Measurements from ENCODE around the gene CFAP251. TPM values are rescaled to one million over a fixed set of nuclear protein-coding genes. Genes with fewer than 3 reads are reported as not detected.
"Not testable (repeated sequence)": the region's sequence is repeated elsewhere in the genome, so short reads cannot be mapped to it uniquely, and the experiment has no call there.

Gene CFAP251, protein sequence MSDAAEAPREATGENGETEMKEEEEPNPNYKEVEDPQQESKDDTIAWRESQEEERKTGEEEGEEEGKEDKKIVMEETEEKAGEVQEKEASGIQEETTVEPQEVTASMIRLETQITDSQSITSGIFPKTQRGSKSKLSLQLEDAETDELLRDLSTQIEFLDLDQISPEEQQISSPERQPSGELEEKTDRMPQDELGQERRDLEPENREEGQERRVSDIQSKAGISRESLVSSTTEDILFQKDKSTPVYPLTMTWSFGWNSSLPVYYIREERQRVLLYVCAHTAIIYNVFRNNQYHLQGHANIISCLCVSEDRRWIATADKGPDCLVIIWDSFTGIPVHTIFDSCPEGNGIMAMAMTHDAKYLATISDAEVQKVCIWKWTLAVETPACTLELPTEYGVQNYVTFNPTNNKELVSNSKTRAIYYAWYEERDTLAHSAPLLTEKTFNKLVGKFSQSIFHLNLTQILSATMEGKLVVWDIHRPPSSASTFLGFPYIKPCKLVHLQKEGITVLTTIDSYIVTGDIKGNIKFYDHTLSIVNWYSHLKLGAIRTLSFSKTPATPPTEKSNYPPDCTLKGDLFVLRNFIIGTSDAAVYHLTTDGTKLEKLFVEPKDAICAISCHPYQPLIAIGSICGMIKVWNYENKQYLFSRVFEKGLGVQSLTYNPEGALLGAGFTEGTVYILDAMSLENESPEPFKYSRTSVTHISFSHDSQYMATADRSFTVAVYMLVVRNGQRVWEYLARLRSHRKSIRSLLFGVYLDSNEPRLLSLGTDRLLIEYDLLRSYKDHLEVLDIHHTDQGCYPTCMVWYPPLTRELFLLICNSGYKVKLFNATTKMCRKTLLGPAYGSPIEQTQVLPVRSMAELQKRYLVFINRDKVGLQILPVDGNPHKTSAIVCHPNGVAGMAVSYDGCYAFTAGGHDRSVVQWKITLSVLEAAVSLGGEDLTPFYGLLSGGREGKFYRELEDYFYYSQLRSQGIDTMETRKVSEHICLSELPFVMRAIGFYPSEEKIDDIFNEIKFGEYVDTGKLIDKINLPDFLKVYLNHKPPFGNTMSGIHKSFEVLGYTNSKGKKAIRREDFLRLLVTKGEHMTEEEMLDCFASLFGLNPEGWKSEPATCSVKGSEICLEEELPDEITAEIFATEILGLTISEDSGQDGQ
- 3.3 and 5.2 TPM in 2 replicates for total RNA-seq (2014; rRNA removed; shearing (Covaris generic))

- peak; percentile 59 for DNase-seq (ENCODE audit: low spot score)
These were observed at the start of gene CFAP251 for GRCh38 chr12:121917950-121918678. TSS of gene CFAP251 (plus strand) at chr12:121918592. CDS start at chr12:121921306, 2,714 bp downstream.

GRCh38 chr12:121869229-121869628 is 49.2 kb upstream of the CFAP251 start:
- DNase-seq (ENCODE audit: low spot score) = not testable (repeated sequence)

- DNase-seq (ENCODE audit: low spot score) = no peak
These were observed 46.9 kb upstream of the CFAP251 start for GRCh38 chr12:121871467-121871866.

GRCh38 chr12:121872546-121873215 is 45.7 kb upstream of the CFAP251 start:
- DNase-seq (ENCODE audit: low spot score) = peak; percentile 33

- no peak for DNase-seq (ENCODE audit: low spot score)
These were observed 45.2 kb upstream of the CFAP251 start for GRCh38 chr12:121873216-121873569.

DNA sequence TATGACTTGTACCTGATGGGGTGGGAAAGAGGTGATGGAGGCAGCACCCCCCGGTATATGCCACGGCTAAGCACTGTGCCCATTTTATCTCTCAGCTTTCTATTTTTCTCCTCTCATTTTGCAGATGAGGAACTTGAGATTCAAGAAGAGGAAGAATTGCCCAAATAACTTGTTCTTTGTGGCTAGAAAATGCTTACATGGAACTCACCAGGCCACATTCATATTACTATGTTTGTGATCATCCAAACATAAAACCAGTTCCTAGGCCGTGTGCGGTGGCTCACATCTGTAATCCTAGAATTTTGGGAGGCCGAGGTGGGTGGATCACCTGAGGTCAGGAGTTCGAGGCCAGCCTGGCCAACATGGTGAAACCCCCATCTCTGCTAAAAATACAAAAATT is 44.3 kb upstream of the CFAP251 start:
- no peak for DNase-seq (ENCODE audit: low spot score)

- no peak for DNase-seq (ENCODE audit: low spot score)
These were observed 42.8 kb upstream of the CFAP251 start for GRCh38 chr12:121875582-121875981.

- not testable (repeated sequence) for DNase-seq (ENCODE audit: low spot score)
These were observed 42.3 kb upstream of the CFAP251 start for GRCh38 chr12:121876080-121876447.

GRCh38 chr12:121883315-121883660 is 35.1 kb upstream of the CFAP251 start:
- no peak for DNase-seq (ENCODE audit: low spot score)

DNA sequence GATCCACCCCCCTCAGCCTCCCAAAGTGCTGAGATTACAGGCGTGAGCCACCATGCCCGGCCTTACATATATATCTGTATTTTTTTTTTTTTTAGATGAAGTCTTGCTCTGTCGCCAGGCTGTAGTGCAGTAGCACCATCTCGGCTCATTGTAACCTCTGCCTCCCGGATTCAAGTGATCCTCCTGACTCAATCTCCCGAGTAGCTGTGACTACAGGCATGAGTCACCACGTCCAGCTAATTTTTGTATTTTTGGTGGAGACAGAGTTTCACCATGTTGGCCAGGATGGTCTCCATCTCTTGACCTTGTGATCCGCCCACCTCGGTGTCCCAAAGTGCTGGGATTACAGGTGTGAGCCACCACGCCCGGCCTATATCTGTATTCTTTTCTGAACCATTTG is 33.3 kb upstream of the CFAP251 start:
- DNase-seq (ENCODE audit: low spot score) = not testable (repeated sequence)

GRCh38 chr12:121888083-121888477 is 30.3 kb upstream of the CFAP251 start:
- no peak for DNase-seq (ENCODE audit: low spot score)

DNA sequence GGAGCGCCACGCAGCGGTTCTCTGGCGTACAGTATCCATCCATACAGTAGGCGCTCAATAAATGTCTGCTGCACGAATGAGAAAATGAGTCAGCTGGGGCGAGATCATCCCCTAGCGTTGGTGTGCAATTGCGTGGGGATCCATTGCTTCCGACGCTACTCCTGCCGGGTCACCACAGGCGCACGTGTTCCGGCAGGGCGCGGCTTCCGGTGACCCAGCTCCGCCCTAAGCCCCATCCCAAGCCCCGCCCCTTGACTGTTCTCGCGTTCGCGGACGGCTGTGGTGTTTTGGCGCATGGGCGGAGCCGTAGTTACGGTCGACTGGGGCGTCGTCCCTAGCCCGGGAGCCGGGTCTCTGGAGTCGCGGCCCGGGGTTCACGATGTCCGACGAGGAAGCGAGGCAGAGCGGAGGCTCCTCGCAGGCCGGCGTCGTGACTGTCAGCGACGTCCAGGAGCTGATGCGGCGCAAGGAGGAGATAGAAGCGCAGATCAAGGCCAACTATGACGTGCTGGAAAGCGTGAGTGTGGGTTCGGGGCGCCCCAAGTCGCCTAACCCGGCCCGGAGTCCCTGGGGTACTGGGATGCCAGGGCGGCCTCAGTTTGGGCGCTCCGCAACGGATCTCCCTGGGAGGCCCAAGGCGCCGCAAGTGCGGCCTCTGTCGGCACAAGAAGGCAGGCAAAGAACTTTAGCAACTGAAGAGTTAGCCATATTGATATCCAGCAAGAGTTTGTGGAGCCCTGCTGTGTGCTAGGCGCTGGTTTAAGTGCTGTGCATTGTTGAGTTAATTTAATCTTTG is 29.7 kb upstream of the CFAP251 start, which contains the start of gene PSMD9:
Gene PSMD9, plus strand, starts transcription at position 313 of the 796 bp plus-strand sequence. Its CDS starts 67 bp downstream, at position 380.
- peak; percentile 96 for DNase-seq (ENCODE audit: low spot score)

DNA sequence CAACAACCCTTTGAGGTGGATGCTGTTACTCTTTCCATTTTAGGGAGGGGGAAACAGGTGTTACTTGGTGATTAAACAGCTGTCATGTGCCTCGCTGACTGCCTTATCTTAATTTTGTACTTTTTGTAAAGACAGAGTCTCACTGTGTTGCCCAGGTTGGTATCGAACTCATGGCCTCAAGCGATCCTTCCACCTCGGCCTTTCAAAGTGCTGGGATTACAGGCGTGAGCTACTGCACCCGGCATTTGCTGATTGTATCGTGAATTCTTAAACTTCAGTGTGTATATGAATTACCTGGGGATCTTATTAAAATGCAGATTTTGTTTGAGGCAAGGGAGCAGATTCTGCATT is 29.1 kb upstream of the CFAP251 start:
- DNase-seq (ENCODE audit: low spot score) = no peak

DNA sequence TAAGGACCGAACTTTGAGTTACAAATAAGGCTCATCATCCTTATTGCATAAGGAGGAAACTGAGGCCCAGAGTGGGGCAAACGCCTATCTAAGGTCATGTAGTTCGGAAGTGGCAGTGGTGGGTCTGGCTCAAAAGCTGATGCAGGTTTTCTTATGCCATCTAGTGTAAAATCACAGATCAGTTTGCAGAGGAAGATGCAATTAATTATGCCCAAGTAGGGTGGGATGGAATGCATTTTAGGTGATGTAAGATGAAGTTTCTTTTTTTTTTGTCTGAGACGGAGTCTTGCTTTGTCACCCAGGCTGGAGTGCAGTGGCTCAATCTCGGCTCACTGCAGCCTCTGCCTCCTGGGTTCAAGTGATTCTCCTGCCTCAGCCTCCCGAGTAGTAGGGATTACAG is 28.7 kb upstream of the CFAP251 start:
- DNase-seq (ENCODE audit: low spot score) = not testable (repeated sequence)

DNA sequence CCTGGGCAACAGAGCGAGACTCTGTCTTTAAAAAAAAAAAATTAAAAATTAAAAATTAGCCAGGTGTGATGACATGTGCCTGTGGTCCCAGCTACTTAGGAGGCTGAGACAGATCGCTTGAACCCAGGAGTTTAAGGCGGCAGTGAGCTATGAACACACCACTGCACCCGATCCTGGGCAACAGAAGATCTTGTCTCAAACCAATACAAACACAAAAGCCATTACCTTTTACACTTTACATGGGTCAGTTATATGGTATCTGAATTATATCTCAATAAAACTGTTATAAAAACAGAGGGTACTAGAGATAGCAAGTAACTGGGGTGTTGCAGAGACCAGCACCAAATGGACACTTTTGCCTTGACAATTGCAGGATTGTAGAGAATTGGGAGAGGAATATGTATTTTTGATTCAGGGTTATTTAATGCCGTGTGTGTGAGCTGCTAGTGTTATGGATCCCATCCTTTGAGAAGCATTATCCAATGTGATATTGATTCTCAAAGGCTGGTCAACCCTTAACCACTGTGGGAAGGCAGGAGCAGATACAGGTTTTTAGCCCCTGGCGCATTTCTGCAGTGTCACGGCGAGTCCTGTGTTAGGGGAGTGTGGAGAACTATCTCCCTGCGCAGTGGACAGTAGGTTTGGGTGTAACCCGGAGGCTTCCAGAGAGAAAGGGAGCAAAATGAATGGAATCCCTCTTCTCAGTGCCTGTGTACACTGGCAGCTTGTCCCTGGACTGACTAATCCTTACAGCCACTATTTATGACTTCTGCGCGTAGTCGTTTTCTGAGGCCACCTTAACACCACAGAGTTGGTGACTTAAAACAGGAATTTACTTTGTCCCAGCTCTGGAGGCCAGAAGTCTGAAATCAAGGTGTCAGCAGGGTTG is 25.5 kb upstream of the CFAP251 start:
- DNase-seq (ENCODE audit: low spot score) = no peak

- peak; percentile 48 for DNase-seq (ENCODE audit: low spot score)
These were observed 24.4 kb upstream of the CFAP251 start for GRCh38 chr12:121893961-121894460.

DNA sequence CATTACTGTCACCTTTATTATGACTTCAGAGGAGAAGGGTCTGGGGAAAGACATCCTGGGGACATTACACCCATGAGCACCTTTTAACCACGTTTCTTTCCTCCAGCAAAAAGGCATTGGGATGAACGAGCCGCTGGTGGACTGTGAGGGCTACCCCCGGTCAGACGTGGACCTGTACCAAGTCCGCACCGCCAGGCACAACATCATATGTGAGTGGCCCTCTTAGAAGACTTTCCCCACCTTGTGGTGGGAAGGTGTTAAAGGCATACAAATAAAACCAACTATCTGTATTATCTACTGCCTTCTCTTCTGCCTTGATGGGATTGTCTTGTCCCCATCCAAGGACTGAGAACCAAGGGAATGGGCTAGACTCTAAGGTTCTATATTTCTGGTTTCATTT is 23.8 kb upstream of the CFAP251 start:
- DNase-seq (ENCODE audit: low spot score) = no peak

DNA sequence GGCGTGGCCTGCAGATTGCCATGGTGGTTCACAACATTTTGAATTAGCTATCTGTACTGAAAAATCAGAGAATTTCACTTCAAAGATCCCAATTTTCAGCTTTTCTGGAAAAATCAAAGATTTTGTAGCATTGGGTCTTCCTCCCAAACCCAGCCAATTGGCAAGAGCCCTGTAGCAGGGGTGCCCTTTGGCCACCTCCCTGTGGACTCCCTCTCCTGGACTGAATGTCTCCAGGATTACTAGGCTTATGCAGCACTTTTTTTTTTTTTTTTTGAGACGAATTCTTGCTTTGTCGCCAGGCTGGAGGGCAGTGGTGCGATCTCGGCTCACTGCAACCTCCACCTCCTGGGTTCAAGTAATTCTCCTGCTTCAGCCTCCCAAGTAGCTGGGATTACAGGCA is 20.1 kb upstream of the CFAP251 start:
- DNase-seq (ENCODE audit: low spot score) = no peak

DNA sequence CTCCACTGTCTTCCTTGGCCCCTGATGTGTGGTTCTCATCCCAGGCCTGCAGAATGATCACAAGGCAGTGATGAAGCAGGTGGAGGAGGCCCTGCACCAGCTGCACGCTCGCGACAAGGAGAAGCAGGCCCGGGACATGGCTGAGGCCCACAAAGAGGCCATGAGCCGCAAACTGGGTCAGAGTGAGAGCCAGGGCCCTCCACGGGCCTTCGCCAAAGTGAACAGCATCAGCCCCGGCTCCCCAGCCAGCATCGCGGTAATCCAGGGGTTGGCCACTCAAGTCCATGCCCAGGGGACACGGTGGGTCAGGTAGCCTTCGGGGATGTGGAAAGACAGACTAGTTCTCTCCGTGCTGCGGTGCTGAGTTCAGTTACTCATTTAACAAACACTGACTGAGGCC is 18.8 kb upstream of the CFAP251 start:
- no peak for DNase-seq (ENCODE audit: low spot score)
